A549 (cell line): ENCODE results near the gene PDILT.

ENCODE experiments used
- CHD4 ChIP-seq: fragments of 200-600 bp; sonication (generic); IDR thresholded peaks from 2 replicates; pipeline ENCODE4 v1.6.1; 2016; ENCODE audit warnings: antibody characterized with exemption, mild to moderate bottlenecking, borderline replicate concordance
- CTCF ChIP-seq: fragments of >200 bp; sonication (Bioruptor Twin); formaldehyde crosslinking; IDR thresholded peaks from 3 replicates; pipeline ENCODE4 v1.5.1; 2016
- KDM1A ChIP-seq: fragments of 200-600 bp; sonication (generic); IDR thresholded peaks from 2 replicates; pipeline ENCODE4 v1.6.1; 2016; ENCODE audit warnings: low read depth, mild to moderate bottlenecking
- MYC ChIP-seq: IDR thresholded peaks from 2 replicates; pipeline ENCODE4 v1.6.1; 2012; ENCODE audit warnings: mild to moderate bottlenecking, inconsistent platforms, low read length, improper control_type of control experiment, borderline replicate concordance
- POLR2A ChIP-seq: IDR thresholded peaks from 2 replicates; pipeline ENCODE4 v1.6.1; 2012; ENCODE audit warnings: mild to moderate bottlenecking, low read length
- RAD21 ChIP-seq, 2 experiments: fragments of >200 bp in 1 of 2; sonication (Bioruptor Twin) in 1 of 2; formaldehyde crosslinking in 1 of 2; IDR thresholded peaks in 1 of 2; conservative IDR thresholded peaks in 1 of 2; 2 replicates in 1 of 2; 3 replicates in 1 of 2; pipeline ENCODE4 v1.6.1; 2012 to 2018; ENCODE audit warnings: inconsistent platforms in 1 of 2

GRCh38 chr16:20393801-20394577, 10.5 kb downstream of the PDILT start:
- TF ChIP-seq RAD21 (conservative IDR thresholded peaks at IDR 0.05 in 1 of 2, IDR thresholded peaks at IDR 0.05 in 1 of 2) (no peak), KDM1A (no peak), MYC (no peak), CTCF (no peak), CHD4 (no peak), POLR2A (no peak)
